Hematopoietic multipotent progenitor cell treated with erythropoietin and hydrocortisone succinate and interleukin-3 and kit ligand, for 15 days (in vitro differentiated cells): ENCODE measurements around the gene SLC44A5.
"Not testable (repeated sequence)": the region's sequence is repeated elsewhere in the genome, so short reads cannot be mapped to it uniquely, and the experiment has no call there.

Experiments
- DNase-seq: peaks from one replicate; pipeline ENCODE4 v3.0.0-alpha.2; 2015; ENCODE audit warnings: low spot score

SLC44A5 gene

GRCh38 chr1:75366595-75366994, 244.3 kb downstream of the SLC44A5 start:
- no peak for DNase-seq

- no peak for DNase-seq
These were observed 249.7 kb downstream of the SLC44A5 start for GRCh38 chr1:75361260-75361659.

GRCh38 chr1:75354267-75354666, 256.6 kb downstream of the SLC44A5 start:
- DNase-seq, result not testable (repeated sequence)

- DNase-seq, result no peak
These were observed 257.9 kb downstream of the SLC44A5 start for GRCh38 chr1:75353051-75353450.

- DNase-seq, result no peak
These were observed 265.2 kb downstream of the SLC44A5 start for GRCh38 chr1:75345538-75346292.

GRCh38 chr1:75342786-75343185, 268.1 kb downstream of the SLC44A5 start:
- DNase-seq, result no peak

- DNase-seq, result no peak
These were observed 269.4 kb downstream of the SLC44A5 start for GRCh38 chr1:75341537-75341936.

- no peak for DNase-seq
These were observed 272.1 kb downstream of the SLC44A5 start for GRCh38 chr1:75338616-75339483.

GRCh38 chr1:75334876-75335389, 276.0 kb downstream of the SLC44A5 start:
- DNase-seq, result no peak

GRCh38 chr1:75330624-75331023, 280.3 kb downstream of the SLC44A5 start:
- no peak for DNase-seq

GRCh38 chr1:75328691-75329090, 282.2 kb downstream of the SLC44A5 start:
- no peak for DNase-seq

GRCh38 chr1:75327395-75327794, 283.5 kb downstream of the SLC44A5 start:
- no peak for DNase-seq

- no peak for DNase-seq
These were observed 292.9 kb downstream of the SLC44A5 start for GRCh38 chr1:75317976-75318375.

GRCh38 chr1:75316230-75316629, 294.7 kb downstream of the SLC44A5 start:
- no peak for DNase-seq

GRCh38 chr1:75312620-75313019, 298.3 kb downstream of the SLC44A5 start:
- DNase-seq, result no peak

GRCh38 chr1:75310067-75310466, 300.8 kb downstream of the SLC44A5 start:
- no peak for DNase-seq

GRCh38 chr1:75308365-75308764, 302.5 kb downstream of the SLC44A5 start:
- DNase-seq, result no peak

- DNase-seq, result no peak
These were observed 305.9 kb downstream of the SLC44A5 start for GRCh38 chr1:75305061-75305460.

- DNase-seq, result no peak
These were observed 317.6 kb downstream of the SLC44A5 start for GRCh38 chr1:75293270-75293669.

- DNase-seq, result no peak
These were observed 318.9 kb downstream of the SLC44A5 start for GRCh38 chr1:75292013-75292412.

GRCh38 chr1:75276385-75276784, 334.5 kb downstream of the SLC44A5 start:
- no peak for DNase-seq

GRCh38 chr1:75275631-75276030, 335.3 kb downstream of the SLC44A5 start:
- DNase-seq, result no peak

GRCh38 chr1:75274920-75275506, 335.9 kb downstream of the SLC44A5 start:
- no peak for DNase-seq
